K562 (cell line): ENCODE measurements around the gene DTD1. TPM values are rescaled to one million over a fixed set of nuclear protein-coding genes. Genes with fewer than 3 reads are reported as not detected.

Experiments used
- ARNT ChIP-seq, 2 experiments: fragments of 450-650 bp; IDR thresholded peaks; 2 replicates each; pipeline ENCODE4 v1.6.1; 2016; ENCODE audit warnings: mild to moderate bottlenecking in 1 of 2
- BRD9 ChIP-seq: fragments of 450-650 bp; IDR thresholded peaks from 2 replicates; pipeline ENCODE4 v1.6.1; 2018; ENCODE audit warnings: low read depth; ENCODE audit not compliant: partially characterized antibody
- DACH1 ChIP-seq: fragments of 450-650 bp; IDR thresholded peaks from 2 replicates; pipeline ENCODE4 v1.6.1; 2018; ENCODE audit not compliant: partially characterized antibody
- GTF2E2 ChIP-seq: fragments of 200-800 bp; sonication (Bioruptor generic); IDR thresholded peaks from 2 replicates; pipeline ENCODE4 v1.6.1; 2016; ENCODE audit warnings: missing genetic modification characterization, missing compliant biosample characterization
- SIRT6 ChIP-seq: IDR thresholded peaks from one replicate; pipeline ENCODE4 v1.6.1; 2012; ENCODE audit warnings: low read depth, mild to moderate bottlenecking, control low read depth, inconsistent platforms, low read length, moderate library complexity
- SIX5 ChIP-seq, 2 experiments: IDR thresholded peaks; 2 replicates each; pipeline ENCODE4 v1.6.1; 2011; ENCODE audit warnings: low read length in 2 of 2, borderline replicate concordance in 1 of 2, low read depth in 1 of 2, mild to moderate bottlenecking in 1 of 2, moderate library complexity in 1 of 2; ENCODE audit not compliant: insufficient read depth in 1 of 2
- SMAD1 ChIP-seq: fragments of 150-350 bp; IDR thresholded peaks from 2 replicates; pipeline ENCODE4 v1.6.1; 2014; ENCODE audit warnings: low read length, low read depth; ENCODE audit not compliant: partially characterized antibody
- SMARCA5 ChIP-seq: fragments of 450-650 bp; IDR thresholded peaks from 2 replicates; pipeline ENCODE4 v1.6.1; 2016
- ZNF124 ChIP-seq: sonication (generic); formaldehyde crosslinking; IDR thresholded peaks from 2 replicates; pipeline ENCODE4 v1.8.1; 2022; ENCODE audit warnings: missing genetic modification reagents
- polyA plus RNA-seq, 8 experiments: library from polyadenylated mRNA; depleted of rRNA in 4 of 8; stranded (reverse) in 5 of 8; unstranded in 3 of 8; fragments of >200 nt; fragmentation: Nextera tagmentation in 2 of 8; fragmentation: Illumina TruSeq in 1 of 8; extraction: Ambion mirVana in 2 of 8; extraction: Trizol in 1 of 8; gene quantifications; 2 replicates each; pipeline versions ENCODE4 v1.2.1 to v1.2.3, GENCODE V29; 2011 to 2014; ENCODE audit warnings: inconsistent platforms in 1 of 8, missing spikeins in 1 of 8
- total RNA-seq, 7 experiments: library from RNA; depleted of rRNA in 6 of 7; stranded (reverse); fragments of >200 nt in 6 of 7; fragmentation: Illumina TruSeq in 2 of 7; extraction: Trizol in 2 of 7; gene quantifications; 2 replicates each; pipeline versions ENCODE4 v1.2.1 to v1.2.3, GENCODE V29; 2011 to 2021; ENCODE audit warnings: low replicate concordance in 1 of 7
- TF ChIP-seq, protein P1 (sequence below), 2 experiments: fragments of 450-650 bp in 1 of 2; sonication (generic) in 1 of 2; formaldehyde crosslinking in 1 of 2; IDR thresholded peaks; 2 replicates each; pipeline versions ENCODE4 v1.7.1 to v1.9.0; 2016 to 2022; ENCODE audit warnings: inconsistent platforms in 1 of 2, mild to moderate bottlenecking in 1 of 2, missing genetic modification reagents in 1 of 2
- TF ChIP-seq, protein P2 (sequence below): sonication (generic); formaldehyde crosslinking; IDR thresholded peaks from 2 replicates; pipeline ENCODE4 v1.8.0; 2023; ENCODE audit warnings: mild to moderate bottlenecking, missing genetic modification reagents

The DTD1 gene
- total and polyA plus RNA-seq, 9 of the 15 experiments (the other 6 are each of a cell fraction or from before 2014, with no cell fraction given): 5.7 to 28.6 (median 26.8) TPM

DNA sequence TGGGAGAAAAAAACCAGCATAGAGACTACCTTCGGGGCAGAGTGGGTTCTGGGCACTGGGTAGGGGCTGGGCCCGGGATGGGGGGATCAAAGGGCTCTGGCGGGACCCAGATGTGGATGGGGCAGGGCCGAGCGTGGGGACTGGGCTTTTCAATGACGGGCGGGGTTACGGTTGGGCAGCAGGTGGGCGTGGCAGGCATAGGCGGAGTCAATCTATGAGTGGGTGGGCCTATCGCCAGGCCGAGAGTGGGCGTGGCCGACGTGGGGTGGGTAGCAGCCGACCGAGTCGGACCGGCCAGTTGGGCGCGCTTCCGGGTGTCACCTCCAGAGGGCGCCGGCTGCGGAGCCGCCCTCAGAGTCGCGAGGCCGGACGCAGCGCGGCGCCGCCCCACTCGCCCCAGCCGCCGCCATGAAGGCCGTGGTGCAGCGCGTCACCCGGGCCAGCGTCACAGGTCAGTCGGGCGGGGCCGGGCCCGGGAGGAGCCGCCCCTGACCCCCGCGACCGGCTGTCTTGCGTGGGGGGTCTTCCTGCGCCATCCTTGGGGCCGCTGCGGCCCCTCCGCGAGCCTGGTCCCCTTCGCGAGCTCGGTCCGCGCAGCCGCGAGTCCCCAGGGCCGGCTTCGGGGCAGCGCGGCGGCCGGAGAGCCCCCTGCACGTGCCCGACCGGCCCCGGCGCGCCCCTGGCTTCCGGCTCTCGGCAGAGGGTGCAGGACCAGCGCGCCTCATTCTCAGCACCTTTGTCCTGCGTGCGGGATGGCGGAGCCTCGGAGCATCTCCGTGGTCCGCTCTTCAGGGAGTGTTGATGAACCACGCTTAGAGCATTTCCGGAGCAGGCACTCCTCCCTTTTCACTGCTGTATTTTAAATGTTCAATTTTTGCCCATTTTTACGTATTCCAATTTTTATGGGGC, at the start of gene DTD1 (continued):
- TF ChIP-seq, protein P1, sequence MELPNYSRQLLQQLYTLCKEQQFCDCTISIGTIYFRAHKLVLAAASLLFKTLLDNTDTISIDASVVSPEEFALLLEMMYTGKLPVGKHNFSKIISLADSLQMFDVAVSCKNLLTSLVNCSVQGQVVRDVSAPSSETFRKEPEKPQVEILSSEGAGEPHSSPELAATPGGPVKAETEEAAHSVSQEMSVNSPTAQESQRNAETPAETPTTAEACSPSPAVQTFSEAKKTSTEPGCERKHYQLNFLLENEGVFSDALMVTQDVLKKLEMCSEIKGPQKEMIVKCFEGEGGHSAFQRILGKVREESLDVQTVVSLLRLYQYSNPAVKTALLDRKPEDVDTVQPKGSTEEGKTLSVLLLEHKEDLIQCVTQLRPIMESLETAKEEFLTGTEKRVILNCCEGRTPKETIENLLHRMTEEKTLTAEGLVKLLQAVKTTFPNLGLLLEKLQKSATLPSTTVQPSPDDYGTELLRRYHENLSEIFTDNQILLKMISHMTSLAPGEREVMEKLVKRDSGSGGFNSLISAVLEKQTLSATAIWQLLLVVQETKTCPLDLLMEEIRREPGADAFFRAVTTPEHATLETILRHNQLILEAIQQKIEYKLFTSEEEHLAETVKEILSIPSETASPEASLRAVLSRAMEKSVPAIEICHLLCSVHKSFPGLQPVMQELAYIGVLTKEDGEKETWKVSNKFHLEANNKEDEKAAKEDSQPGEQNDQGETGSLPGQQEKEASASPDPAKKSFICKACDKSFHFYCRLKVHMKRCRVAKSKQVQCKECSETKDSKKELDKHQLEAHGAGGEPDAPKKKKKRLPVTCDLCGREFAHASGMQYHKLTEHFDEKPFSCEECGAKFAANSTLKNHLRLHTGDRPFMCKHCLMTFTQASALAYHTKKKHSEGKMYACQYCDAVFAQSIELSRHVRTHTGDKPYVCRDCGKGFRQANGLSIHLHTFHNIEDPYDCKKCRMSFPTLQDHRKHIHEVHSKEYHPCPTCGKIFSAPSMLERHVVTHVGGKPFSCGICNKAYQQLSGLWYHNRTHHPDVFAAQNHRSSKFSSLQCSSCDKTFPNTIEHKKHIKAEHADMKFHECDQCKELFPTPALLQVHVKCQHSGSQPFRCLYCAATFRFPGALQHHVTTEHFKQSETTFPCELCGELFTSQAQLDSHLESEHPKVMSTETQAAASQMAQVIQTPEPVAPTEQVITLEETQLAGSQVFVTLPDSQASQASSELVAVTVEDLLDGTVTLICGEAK (IDR thresholded peaks at IDR 0.05): peak; percentile 87
- TF ChIP-seq, protein P1 (CRISPR knock-in tag; IDR thresholded peaks at IDR 0.05): no peak
- TF ChIP-seq ARNT (IDR thresholded peaks at IDR 0.05) (no peak), SIRT6 (no peak), GTF2E2 (tag) (no peak), BRD9 (no peak), SIX5 (IDR thresholded peaks at IDR 0.05; ENCODE audit: borderline replicate concordance in 1 of 2, insufficient read depth in 1 of 2, low read depth in 1 of 2, low read length in 2 of 2) (0 out of 4 replicates have a peak, but pooled peaks of 1 of the 2 experiments have one; percentile 10), SMAD1 (no peak), DACH1 (no peak), ZNF124 (CRISPR knock-in tag) (no peak), SMARCA5 (no peak)
- TF ChIP-seq, protein P2, sequence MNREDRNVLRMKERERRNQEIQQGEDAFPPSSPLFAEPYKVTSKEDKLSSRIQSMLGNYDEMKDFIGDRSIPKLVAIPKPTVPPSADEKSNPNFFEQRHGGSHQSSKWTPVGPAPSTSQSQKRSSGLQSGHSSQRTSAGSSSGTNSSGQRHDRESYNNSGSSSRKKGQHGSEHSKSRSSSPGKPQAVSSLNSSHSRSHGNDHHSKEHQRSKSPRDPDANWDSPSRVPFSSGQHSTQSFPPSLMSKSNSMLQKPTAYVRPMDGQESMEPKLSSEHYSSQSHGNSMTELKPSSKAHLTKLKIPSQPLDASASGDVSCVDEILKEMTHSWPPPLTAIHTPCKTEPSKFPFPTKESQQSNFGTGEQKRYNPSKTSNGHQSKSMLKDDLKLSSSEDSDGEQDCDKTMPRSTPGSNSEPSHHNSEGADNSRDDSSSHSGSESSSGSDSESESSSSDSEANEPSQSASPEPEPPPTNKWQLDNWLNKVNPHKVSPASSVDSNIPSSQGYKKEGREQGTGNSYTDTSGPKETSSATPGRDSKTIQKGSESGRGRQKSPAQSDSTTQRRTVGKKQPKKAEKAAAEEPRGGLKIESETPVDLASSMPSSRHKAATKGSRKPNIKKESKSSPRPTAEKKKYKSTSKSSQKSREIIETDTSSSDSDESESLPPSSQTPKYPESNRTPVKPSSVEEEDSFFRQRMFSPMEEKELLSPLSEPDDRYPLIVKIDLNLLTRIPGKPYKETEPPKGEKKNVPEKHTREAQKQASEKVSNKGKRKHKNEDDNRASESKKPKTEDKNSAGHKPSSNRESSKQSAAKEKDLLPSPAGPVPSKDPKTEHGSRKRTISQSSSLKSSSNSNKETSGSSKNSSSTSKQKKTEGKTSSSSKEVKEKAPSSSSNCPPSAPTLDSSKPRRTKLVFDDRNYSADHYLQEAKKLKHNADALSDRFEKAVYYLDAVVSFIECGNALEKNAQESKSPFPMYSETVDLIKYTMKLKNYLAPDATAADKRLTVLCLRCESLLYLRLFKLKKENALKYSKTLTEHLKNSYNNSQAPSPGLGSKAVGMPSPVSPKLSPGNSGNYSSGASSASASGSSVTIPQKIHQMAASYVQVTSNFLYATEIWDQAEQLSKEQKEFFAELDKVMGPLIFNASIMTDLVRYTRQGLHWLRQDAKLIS (CRISPR knock-in tag): no peak
